GM19468 (cell line): ENCODE measurements around the gene RFFL.
"Not testable (repeated sequence)": the region's sequence is repeated elsewhere in the genome, so short reads cannot be mapped to it uniquely, and the experiment has no call there.

Source experiments
- ATAC-seq: cut with Tn5 transposase; IDR thresholded peaks from one replicate; pipeline ENCODE4 v1.9.1; 2021; ENCODE audit warnings: mild to moderate bottlenecking, moderate library complexity, moderate number of reproducible peaks; ENCODE audit not compliant: unreplicated experiment; ENCODE audit errors: extremely low read depth

RFFL gene, protein sequence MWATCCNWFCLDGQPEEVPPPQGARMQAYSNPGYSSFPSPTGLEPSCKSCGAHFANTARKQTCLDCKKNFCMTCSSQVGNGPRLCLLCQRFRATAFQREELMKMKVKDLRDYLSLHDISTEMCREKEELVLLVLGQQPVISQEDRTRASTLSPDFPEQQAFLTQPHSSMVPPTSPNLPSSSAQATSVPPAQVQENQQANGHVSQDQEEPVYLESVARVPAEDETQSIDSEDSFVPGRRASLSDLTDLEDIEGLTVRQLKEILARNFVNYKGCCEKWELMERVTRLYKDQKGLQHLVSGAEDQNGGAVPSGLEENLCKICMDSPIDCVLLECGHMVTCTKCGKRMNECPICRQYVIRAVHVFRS

DNA sequence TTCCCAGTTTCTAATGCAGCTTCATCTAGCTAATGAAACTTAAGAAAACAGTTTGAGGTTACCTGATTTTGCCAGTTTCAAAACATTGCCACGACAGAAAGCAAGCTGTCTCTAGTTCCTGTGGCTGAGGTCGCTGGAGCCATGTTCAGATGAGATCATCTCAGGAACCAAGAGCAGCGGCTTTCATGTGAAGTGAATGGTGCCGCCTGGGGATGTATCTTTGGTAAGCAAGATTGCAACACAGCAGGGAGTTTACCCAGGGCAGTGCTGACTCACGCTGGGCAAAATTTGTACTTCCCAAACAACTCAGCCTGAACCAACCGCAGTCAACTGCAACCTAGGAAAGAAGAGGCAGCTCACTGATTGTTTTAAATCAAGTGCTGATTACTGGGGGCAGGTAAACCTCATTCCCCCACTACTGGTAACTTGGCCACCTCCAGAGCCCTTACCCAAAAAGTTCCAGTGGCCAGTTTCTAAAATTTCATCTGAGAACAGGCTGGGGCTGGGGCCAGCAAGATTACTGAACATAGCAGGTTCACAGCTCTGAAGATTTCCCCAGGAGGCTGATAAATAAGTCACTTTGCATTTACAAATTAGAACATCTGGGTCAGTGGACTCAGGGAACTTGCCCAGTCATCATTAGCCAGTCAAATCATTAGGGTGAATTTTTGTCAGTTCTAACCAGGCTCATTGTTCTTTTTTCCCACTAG lies at the start of gene RFFL:
Gene RFFL (minus strand): TSS at position 194 of the 710 bp plus-strand sequence. CDS start 37,154 bp downstream, outside the sequence.
- ATAC-seq: peak; percentile 67

DNA sequence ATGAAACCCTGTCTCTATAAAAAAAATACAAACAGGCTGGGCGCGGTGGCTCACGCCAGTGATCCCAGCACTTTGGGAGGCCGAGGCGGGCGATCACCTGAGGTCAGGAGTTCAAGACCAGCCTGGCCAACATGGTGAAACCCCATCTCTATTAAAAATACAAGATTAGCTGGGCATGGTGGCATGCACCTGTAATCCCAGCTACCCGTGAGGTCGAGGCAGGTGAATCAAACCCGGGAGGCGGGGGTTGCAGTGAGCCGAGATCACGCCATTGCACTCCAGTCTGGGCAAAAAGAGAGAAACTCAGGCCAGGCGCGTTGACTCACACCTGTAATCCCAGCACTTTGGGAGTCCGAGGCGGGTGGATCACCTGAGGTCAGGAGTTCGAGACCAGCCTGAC lies 47.3 kb upstream of the RFFL start:
- ATAC-seq: not testable (repeated sequence)

DNA sequence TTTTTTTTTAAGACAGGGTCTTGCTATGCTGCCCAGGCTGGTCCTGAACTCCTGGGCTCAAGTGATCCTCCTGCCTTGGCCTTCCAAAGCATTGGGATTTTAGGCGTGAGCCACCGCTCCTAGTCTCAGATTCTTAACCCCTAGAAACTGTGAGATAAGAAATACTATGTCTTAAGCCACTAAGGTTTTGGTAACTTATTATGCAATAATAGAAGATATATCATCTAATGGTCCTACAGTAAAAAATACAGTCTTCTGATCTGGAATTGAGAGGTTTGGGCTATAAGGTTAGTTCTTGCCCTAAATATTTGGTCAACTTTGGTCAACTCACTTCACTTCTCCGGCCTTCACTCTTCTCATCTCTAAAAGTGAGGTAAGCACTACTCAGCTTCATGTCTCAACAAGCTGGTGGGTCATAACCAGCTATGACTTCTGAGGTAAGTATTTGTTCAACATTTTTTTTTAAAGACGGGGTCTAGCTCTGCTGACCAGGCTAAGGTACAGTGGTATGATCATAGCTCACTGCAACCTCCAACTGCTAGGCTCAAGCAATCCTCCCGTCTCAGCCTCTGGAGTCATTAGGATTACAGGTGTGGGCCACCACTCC lies 41.4 kb upstream of the RFFL start:
- ATAC-seq: no peak

DNA sequence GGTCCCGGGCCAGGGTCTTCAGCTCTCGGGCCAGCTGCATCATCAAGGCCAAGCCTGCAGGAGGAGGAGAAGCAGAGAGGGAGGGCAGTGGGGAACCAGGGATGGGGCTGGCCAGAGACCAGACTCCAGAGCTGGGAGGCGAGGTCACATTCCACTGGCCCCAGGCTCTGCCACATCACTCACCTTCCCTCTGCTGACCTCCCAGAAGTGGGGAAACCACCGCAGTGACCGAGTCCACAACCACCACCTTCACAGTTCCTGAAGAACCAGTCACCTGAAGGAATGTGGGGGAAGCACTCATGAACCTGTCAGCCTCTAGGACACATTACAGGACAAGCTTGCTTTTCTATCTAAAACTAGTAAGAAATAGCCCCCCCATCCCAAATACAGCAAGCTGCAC lies 39.8 kb upstream of the RFFL start:
- no peak for ATAC-seq

DNA sequence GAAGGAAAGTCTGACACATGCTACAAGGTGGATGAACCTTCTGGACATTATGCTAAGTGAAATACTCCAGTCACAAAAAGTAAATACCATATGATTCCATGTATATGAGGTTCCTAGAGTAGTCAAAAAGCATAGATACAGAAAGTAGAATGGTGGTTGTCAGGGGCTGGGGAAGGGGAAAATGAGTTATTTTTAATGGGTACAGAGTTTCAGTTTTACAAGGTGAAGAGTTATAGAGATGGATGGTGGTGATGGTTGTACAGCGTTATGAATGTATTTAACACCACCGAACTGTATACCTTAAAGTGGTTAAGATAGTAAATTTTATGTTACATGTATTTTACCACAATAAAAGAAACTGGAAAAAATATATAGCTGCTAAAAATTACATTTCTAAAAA lies 38.2 kb upstream of the RFFL start:
- no peak for ATAC-seq

DNA sequence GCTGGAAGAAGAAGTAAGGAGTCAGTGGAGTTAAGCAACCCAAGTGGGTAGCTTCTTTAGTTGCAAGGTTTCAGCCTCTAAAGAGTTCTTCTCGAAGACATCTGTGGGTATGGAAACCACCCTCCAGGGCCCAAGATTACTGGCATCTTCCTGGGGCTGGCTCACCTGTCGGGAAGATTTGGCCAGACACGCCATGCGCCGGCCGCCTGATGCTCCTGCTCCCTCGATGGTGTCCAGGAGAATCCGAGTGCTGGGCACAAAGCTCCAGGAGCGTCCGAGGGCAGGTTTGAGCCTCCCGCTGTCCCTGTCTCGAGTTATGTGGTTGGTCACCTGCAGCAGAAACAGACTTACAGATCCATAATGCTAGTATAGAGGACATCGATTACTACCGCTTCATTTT lies 37.5 kb upstream of the RFFL start:
- no peak for ATAC-seq

DNA sequence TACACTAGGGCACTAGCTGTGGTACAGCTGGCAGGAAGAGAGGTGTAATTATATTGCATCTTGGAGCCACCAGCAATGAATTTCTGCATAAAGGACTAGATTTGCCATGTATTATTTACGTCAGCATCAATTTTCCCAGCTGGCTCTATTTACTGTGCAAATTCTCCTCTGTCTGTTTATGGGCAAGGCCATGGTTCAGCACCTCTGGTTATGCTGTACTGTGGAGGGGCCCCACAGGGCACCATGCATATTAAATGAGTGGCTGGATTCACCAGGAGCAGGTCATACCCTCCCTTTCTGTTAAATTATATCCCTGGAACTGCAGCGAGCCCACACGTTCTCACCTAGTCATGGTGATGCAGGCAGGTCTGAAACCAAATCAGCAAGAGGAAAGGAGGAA lies 36.4 kb upstream of the RFFL start:
- no peak for ATAC-seq

DNA sequence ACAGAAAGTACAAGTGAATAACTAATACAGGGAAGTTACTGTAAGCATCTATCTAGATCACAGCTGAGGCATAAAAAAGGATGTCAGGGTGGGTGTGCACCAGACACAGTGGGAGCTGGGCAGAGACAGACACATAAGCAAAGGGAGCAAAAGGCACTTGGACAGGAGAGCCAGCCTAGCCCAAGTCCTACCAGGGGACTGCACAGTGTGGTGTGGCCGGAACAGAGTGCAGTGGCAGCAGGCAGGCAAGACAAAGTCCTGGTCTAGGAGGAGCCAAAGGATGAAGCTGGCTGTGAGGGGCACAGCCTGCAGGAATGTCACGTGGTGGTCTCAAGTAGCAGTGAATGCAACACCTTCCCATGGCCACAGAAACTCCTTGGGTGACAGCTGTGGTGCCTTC lies 34.3 kb upstream of the RFFL start:
- ATAC-seq: no peak

DNA sequence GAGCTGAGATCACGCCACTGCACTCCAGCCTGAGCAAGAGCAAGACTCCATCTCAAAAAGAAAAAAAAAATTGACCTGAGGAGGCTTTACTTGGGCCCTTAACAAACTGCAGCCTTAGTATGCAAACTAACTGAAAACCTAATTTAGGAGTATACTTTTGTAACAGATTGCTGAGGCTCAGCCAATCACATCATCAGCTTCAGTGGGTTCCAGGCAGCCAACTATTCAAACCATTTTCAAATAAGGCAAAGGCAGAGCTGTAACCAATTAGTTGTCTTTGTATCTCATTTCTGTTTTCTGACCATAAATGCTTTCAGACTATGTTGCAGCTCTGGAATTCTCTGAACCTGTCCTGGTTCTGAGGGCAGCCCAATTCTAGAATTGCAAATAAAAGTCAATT lies 32.2 kb upstream of the RFFL start:
- ATAC-seq: no peak

DNA sequence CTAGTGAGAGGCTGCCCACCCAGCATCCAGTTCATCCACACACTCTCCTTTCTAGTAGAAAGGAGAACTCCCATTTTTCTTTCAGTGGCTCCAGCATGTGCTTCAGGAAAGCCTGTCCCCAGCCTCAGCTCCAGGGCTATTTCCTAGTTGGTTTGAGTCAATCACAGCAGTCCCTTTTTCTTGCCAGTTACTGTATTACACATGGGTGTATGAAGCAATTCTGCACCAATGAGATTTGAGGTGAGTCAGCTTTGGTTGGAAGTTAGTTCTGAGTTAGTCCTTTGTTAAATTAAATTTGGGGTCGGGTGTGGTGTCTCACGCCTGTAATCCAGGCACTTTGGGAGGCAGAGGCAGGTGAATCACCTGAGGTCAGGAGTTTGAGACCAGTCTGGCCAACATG lies 31.4 kb upstream of the RFFL start:
- no peak for ATAC-seq

DNA sequence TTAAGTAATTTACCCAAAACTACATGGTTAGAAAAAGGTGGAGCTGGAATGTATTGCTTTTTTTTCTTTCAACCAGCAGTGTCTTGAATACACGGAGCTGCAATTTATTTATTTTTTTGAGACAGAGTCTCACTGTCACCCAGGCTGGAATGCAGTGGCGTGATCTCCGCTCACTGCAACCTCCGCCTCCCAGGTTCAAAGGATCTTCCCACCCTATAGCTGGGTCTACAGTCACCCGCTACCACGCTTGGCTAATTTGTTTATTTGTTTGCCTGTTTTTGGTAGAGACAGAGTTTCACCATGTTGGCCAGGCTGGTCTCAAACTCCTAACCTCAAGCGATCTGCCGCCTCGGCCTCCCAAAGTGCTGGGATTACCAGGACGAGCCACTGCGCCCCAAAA lies 27.2 kb upstream of the RFFL start:
- ATAC-seq: not testable (repeated sequence)

DNA sequence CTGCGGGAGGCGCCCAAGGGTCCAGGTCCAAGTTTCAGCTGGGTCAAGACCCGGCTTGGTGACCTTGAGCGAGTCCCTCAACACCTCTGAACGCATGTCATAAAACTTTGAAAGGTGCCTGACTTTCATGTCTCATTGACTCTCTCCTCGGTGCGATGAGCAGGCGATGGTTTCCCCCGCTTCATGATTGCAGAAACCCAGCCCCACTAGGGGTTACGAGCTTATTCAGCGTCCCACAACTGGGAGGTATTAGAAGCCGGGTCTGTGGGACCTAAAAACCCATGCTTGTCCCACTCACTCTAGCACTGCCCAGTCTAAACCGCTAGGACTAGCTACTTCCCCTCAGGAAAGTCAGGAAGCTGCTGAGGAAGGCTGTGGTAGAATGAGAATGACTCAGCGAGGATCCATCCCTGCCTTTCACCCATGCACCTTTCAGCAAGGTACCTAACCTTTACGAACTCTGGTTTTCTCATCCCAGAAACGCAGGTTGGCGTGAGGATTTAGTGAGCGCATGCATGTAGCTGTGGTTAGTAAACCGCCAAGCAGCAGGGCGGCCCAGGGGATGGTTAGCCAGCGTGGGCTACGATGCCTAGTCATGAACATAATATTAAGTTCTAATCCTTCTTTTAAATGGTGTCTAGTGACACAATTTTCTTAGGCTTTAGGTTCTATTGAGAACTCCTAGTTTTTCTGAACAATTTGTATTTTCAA lies 26.2 kb upstream of the RFFL start:
- no peak for ATAC-seq

DNA sequence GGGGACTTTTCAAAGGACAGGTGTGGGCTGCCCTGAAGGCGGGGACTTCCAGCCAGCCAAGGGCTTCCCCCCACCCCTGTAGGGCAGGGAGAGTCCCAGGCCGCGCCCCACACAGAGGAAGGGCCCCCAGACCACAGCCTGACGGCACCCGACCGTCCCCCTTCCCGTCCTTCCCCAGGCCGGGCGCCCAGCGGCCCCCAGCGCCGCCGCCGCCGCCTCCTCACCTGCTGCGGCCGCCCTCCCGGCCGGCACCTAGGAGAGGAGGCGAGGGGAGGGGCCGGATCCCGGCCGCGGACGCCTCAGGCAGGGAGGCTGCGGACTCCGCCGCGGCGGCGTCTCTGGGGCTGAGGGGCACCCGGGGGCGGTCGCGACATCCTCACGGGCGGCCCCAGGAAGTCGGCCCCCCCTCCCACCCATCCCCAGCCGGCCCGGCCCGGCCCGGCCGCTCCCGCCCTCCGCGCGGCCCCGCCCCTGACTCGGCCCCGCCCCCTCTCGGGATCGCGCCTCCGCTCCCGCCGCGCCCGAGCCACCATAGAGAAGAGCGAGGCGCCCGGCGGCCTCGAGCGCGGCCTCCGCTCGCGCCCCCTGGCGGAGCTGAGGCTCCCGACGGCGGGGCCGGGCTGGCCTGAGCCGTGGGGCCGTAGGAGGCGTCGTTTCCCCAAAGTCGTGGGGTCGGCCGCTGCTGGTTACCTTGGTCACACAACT lies 25.5 kb upstream of the RFFL start:
- peak; percentile 68 for ATAC-seq

DNA sequence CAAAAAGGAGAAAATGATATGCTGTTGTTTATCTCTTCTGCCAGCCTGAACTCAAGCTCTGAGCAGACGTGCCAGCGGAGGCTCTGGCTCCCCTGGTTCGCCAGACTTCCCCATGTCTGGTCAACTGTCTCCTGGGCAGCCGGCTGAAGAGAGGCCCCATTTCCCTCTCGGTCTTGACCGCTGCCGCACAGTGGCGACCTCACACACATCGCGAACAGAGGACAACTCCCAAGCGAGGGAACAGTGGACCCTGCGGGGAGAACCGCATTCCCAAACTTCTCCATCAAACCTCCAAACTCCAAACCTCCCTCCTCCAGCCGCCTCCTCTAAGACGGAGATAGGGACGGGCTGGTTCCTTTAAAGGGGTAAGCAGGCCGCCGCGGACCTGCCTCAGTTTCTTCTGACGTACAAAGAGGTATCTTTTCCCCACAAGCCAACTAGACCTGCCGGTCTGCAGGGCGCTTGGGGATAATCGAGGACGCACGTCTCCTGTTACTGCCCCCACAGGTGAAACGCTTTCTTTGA lies 24.9 kb upstream of the RFFL start:
- no peak for ATAC-seq

DNA sequence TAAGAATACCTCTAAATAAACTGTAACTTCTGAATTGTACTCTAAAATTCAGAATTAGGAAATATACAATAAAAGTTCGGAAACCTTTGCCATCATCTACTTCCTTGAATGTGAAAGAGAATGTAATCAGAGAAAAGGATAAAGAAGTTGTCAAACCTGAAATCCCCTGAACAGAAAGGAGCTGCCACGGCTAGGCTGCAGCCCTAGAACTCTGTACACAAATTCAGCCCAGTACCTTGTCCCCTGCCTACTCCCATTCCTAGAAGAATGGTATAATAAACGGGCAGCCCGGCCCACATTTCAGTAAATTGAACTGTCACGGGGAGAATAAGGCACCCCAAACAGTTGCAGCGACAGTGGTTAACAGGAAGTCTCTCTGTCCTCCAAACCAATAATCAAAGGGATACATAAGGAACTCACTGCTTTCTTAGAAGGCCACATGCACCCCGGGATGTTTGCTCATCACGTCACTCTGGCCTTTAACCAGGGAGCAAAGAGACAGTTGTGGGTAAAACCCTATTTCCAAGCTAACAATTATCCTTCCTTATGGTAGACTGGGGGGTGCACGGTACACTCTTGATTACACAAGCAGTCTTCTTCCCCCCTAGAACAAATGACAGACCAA lies 24.3 kb upstream of the RFFL start:
- ATAC-seq: no peak

DNA sequence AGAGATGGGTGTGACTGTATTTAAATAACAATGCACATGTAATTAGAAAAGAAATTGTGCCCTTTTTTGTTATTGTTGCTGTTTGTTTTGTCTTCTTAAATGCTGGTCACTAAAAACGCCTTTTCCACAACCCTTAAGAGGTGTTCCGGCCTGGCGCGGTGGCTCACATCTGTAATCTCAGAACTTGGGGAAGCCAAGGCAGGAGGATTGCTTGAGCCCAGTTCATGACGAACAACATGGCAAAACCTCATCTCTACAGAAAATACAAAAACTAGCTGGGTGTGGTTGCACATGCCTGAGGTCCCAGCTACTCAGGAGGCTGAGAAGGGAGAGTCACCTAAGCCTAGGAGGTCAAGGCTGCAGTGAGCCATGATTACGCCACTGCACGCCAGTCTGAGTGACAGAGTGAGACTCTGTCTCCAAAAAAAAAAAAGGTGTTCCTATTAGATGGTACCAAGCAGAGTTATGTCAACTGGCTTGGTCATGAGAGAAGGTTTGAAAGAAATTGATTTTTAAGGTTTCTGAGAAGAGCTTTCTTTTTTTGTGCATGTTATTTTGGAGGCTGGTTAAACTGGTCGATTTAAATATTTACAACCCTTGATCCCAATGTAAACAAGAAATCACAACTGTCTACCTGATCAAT lies 23.5 kb upstream of the RFFL start:
- ATAC-seq: no peak

DNA sequence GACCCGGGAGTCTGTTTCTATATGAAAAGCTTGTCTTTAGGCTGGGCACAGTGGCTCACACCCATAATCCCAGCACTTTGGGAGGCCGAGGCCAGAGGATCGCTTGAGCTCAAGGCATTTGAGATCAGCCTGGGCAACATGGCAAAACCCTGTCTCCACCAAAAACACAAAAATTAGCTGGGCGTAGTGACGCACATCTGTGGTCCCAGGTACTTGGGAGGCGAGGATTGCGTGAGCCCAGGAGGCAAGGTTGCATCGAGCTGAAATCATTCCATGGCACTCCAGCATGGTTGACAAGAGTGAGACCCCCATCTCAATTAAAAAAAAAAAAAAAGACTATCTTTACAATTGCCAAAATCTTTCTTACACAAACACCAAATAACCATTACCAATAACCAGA lies 22.7 kb upstream of the RFFL start:
- no peak for ATAC-seq

DNA sequence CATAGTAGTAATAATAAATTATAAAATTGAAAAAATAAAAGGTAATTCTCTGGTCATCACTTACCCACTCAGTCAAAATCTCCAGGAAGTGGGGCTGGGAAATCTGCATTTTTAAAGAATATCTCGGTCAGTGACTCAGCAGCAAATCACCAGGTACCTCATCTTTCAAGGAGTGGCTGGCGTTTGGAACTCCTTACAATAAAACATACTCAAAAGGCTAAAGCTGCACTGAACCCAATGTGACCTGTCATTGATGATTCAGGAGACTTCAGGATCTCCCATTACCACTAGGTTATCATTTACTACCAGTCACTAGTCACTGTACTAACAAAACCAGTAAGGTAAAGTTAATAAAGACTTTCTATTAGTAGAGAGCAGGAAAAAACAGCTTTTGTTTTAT lies 21.5 kb upstream of the RFFL start:
- ATAC-seq: no peak

DNA sequence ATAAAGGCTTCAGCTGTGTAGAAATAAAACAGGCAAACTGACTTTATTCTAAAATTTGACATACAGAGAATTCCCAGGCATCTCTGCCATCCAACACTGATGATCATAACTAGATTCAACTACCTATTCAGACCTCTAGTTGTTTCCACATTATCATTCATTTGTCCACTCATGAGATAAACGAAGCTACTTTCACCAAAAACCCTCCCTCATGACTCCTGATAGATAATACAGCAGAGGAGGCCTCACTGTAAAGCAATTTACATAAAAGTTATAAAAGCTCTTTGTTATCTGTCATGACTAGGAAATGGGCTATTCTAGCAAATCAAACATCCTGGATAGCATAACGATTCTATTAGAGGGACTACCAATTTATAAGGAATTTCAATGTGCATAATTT lies 19.6 kb upstream of the RFFL start:
- ATAC-seq: no peak
